Sigmoid colon (tissue), 7 donors: ENCODE results near the gene TMPRSS9. TPM values are rescaled to one million over a fixed set of nuclear protein-coding genes. Genes with fewer than 3 reads are reported as not detected.

Experiments
- DNase-seq: peaks from one replicate; pipeline ENCODE4 v3.0.0-alpha.2; 2019
- H3K27ac ChIP-seq, 4 donors: fragments of 200-600 bp; sonication (generic); one replicate each; pipeline ENCODE4 v1.5.1; 2016 to 2019; ENCODE audit warnings: mild to moderate bottlenecking in 1 of 4
- H3K27me3 ChIP-seq, 3 donors: fragments of 200-600 bp; sonication (generic); one replicate each; pipeline ENCODE4 v1.5.1; 2019; ENCODE audit warnings: mild to moderate bottlenecking in 1 of 3
- H3K36me3 ChIP-seq, 4 donors: fragments of 200-600 bp; sonication (generic); one replicate each; pipeline ENCODE4 v1.5.1; 2016 to 2019
- H3K4me1 ChIP-seq, 4 donors: fragments of 200-600 bp; sonication (generic); one replicate each; pipeline ENCODE4 v1.5.1; 2017 to 2019
- H3K4me3 ChIP-seq, 4 donors: fragments of 200-600 bp; sonication (generic); one replicate each; pipeline ENCODE4 v1.5.1; 2017 to 2019; ENCODE audit warnings: mild to moderate bottlenecking in 2 of 4, moderate library complexity in 1 of 4
- H3K9me3 ChIP-seq, 4 donors: fragments of 200-600 bp in 3 of 4; sonication (generic) in 3 of 4; one replicate each; pipeline versions ENCODE4 v1.5.1 to v1.6.1; 2013 to 2019
- CTCF ChIP-seq, 4 experiments: fragments of 450-650 bp in 3 of 4; fragments of 200-600 bp in 1 of 4; IDR thresholded peaks; one replicate each; pipeline ENCODE4 v1.5.1; 2016 to 2019; ENCODE audit warnings: antibody characterized with exemption in 4 of 4, mild to moderate bottlenecking in 3 of 4, moderate library complexity in 2 of 4
- EP300 ChIP-seq, 4 donors: sonication (generic); formaldehyde crosslinking; IDR thresholded peaks; one replicate each; pipeline ENCODE4 v1.6.1; 2017; ENCODE audit warnings: antibody characterized with exemption in 4 of 4
- POLR2A ChIP-seq, 2 donors: fragments of 450-650 bp; IDR thresholded peaks; one replicate each; pipeline ENCODE4 v1.6.1; 2016; ENCODE audit warnings: antibody characterized with exemption in 2 of 2, mild to moderate bottlenecking in 2 of 2, moderate library complexity in 2 of 2
- POLR2AphosphoS5 ChIP-seq, 4 donors: sonication (generic); formaldehyde crosslinking; IDR thresholded peaks; one replicate each; pipeline ENCODE4 v1.6.1; 2017; ENCODE audit warnings: antibody characterized with exemption in 4 of 4
- WGBS, 2 donors: extraction: QIAGEN DNeasy Blood & Tissue Kit; methylation state at CpG; one replicate each; pipeline ENCODE4 v1.1.7; 2013; 5-methylcytosine and 5-hydroxymethylcytosine counted together
- intact Hi-C: fragments of 100-400 bp; cut with DNase I; formaldehyde crosslinking; loops from one replicate; pipeline ENCODE4 v1.15.1; 2023
- polyA plus RNA-seq, 3 donors: library from polyadenylated mRNA; stranded (reverse); fragments of 200-250 nt; gene quantifications; one replicate each; pipeline ENCODE4 v1.2.3, GENCODE V29; 2013
- total RNA-seq, 4 donors: library from RNA; depleted of rRNA; stranded (reverse); fragments of >200 nt; gene quantifications; one replicate each; pipeline ENCODE4 v1.1.0, GENCODE V29; 2016
- donor health status: healthy with polysubstance abuse.
- donor health status: Bipolar disorder and iron deficiency.
- donor health status: healthy.

Gene TMPRSS9
- total and polyA plus RNA-seq, 7 donors, result 0.16 to 0.68 (median 0.27) TPM; not detected in 3

GRCh38 chr19:2341982-2342381 lies 18.1 kb upstream of the TMPRSS9 start:
- TF ChIP-seq POLR2AphosphoS5 (IDR thresholded peaks at IDR 0.05) (no peak), CTCF (IDR thresholded peaks at IDR 0.05) (no peak), EP300 (IDR thresholded peaks at IDR 0.05) (no peak), POLR2A (IDR thresholded peaks at IDR 0.05) (no peak)
- WGBS, 2 donors, result 38 to 76% methylated on average over 15 of the region's 15 CpGs
- no peaks in the 10 kb centered on the region for H3K27me3 ChIP-seq
- no peak overlapping the region for H3K4me3 ChIP-seq
- no peak for DNase-seq
- H3K4me1 ChIP-seq, result peaks cover 0 to 9% (median 0%) of the 10 kb centered on the region in 4 donors
- no peaks in the 10 kb centered on the region for H3K9me3 ChIP-seq
- H3K36me3 ChIP-seq, result peaks cover 0 to 61% (median 15%) of the 10 kb centered on the region in 4 donors
- intact Hi-C loops, result no loop called here
- H3K27ac ChIP-seq, result no peak overlapping the region

- Histone ChIP-seq H3K4me1 (peaks cover 0 to 9% (median 0%) of the 10 kb centered on the region in 4 donors), H3K27me3 (no peaks in the 10 kb centered on the region), H3K9me3 (no peaks in the 10 kb centered on the region), H3K36me3 (peaks cover 0 to 61% (median 15%) of the 10 kb centered on the region in 4 donors), H3K4me3 (no peak overlapping the region), H3K27ac (no peak overlapping the region)
- WGBS, 2 donors, result 95 to 96% methylated on average over 29 of the region's 29 CpGs
- DNase-seq, result no peak
- intact Hi-C loops, result no loop called here
- TF ChIP-seq CTCF (IDR thresholded peaks at IDR 0.05) (no peak), POLR2AphosphoS5 (IDR thresholded peaks at IDR 0.05) (no peak), POLR2A (IDR thresholded peaks at IDR 0.05) (no peak), EP300 (IDR thresholded peaks at IDR 0.05) (no peak)
Observed at GRCh38 chr19:2342656-2343288, 17.3 kb upstream of the TMPRSS9 start.

GRCh38 chr19:2343289-2343982 lies 16.6 kb upstream of the TMPRSS9 start:
- H3K27ac ChIP-seq, result no peak overlapping the region
- no peak overlapping the region for H3K4me3 ChIP-seq
- no peaks in the 10 kb centered on the region for H3K9me3 ChIP-seq
- peaks cover 0 to 61% (median 15%) of the 10 kb centered on the region in 4 donors for H3K36me3 ChIP-seq
- peaks cover 0 to 9% (median 0%) of the 10 kb centered on the region in 4 donors for H3K4me1 ChIP-seq
- intact Hi-C loops, result no loop called here
- no peak for TF ChIP-seq POLR2AphosphoS5 (IDR thresholded peaks at IDR 0.05)
- TF ChIP-seq CTCF (IDR thresholded peaks at IDR 0.05), result no peak
- no peak for TF ChIP-seq EP300 (IDR thresholded peaks at IDR 0.05)
- no peak for TF ChIP-seq POLR2A (IDR thresholded peaks at IDR 0.05)
- 90 to 94% methylated on average over 31 of the region's 31 CpGs for WGBS, 2 donors
- no peak for DNase-seq
- no peaks in the 10 kb centered on the region for H3K27me3 ChIP-seq

GRCh38 chr19:2344381-2344870 lies 15.6 kb upstream of the TMPRSS9 start:
- 90 to 95% methylated on average over 24 of the region's 24 CpGs for WGBS, 2 donors
- TF ChIP-seq CTCF (IDR thresholded peaks at IDR 0.05), result no peak
- no peak for TF ChIP-seq POLR2A (IDR thresholded peaks at IDR 0.05)
- TF ChIP-seq EP300 (IDR thresholded peaks at IDR 0.05), result no peak
- H3K4me1 ChIP-seq, result peaks cover 0 to 9% (median 0%) of the 10 kb centered on the region in 4 donors
- intact Hi-C loops, result no loop called here
- no peak overlapping the region for H3K27ac ChIP-seq
- peaks cover 0 to 56% (median 13%) of the 10 kb centered on the region in 4 donors for H3K36me3 ChIP-seq
- no peaks in the 10 kb centered on the region for H3K9me3 ChIP-seq
- no peaks in the 10 kb centered on the region for H3K27me3 ChIP-seq
- no peak overlapping the region for H3K4me3 ChIP-seq
- DNase-seq, result no peak
